HG03103 (cell line): ENCODE measurements around the gene RBMY1D.
"Not testable (repeated sequence)": the region's sequence is repeated elsewhere in the genome, so short reads cannot be mapped to it uniquely, and the experiment has no call there.

Experiments used
- ATAC-seq: cut with Tn5 transposase; IDR thresholded peaks from one replicate; pipeline ENCODE4 v1.9.1; 2021; ENCODE audit warnings: low read depth; ENCODE audit not compliant: unreplicated experiment

The RBMY1D gene

GRCh38 chrY:21894426-21894825 lies at the start of gene RBMY1D:
RBMY1D (minus strand) TSS chrY:21894526; CDS start chrY:21892513, 2,013 bp downstream.
- ATAC-seq = not testable (repeated sequence)

GRCh38 chrY:21917932-21918331 lies 23.6 kb upstream of the RBMY1D start, which contains the start of gene RBMY1E:
RBMY1E (minus strand) TSS chrY:21918032; CDS start chrY:21916054, 1,978 bp downstream.
- ATAC-seq = not testable (repeated sequence)

DNA sequence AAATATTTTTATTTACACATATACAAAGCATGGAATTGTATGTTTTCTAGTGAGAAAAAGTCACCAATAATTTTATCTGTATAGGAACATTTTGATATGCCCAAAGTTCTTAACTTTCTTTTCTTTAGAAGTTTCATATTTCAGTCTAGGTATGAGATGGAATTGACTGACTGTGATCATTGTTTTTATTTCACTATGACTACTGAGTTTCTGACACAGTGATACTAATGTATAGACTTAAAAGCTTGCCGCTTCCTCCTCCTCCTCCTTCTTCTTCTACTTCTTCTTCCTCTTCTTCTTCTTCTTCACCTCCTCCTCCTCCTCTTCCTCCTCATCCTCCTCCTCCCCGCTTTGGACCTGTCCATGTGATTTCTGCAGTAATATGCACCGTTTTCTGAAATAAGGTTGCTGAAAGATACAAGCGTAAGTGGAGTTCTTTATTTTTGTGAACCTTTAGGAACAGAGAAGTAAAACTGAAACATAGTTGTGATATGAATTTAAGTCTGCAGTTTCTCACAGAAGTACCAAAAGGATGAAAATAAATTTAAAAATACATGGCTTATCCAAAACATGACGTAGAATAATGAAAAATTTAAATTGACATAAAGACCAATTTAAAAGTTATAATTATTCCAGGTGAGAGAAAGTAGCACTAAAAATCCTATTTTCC lies 24.8 kb downstream of the RBMY1D start:
- ATAC-seq = peak; percentile 73

DNA sequence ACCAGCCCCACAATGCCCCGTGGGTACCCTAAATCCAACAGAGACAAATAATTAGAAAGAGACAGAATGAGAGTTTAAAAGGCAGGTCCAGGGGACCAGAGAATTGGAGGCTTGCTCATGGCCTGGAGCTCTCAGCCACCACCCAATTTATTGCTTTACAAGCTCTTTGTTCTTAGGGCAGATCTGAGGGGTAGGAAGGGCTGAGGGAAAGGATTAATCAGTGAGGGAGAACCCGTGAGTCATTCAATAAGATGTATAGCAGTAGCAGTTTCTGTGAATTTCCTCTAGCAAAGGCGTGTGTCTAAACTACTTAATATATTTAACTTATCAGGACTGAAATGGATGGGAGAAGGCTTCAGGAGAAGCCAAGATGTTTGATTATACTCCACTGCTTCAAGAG lies 48.8 kb downstream of the RBMY1D start:
- no peak for ATAC-seq

DNA sequence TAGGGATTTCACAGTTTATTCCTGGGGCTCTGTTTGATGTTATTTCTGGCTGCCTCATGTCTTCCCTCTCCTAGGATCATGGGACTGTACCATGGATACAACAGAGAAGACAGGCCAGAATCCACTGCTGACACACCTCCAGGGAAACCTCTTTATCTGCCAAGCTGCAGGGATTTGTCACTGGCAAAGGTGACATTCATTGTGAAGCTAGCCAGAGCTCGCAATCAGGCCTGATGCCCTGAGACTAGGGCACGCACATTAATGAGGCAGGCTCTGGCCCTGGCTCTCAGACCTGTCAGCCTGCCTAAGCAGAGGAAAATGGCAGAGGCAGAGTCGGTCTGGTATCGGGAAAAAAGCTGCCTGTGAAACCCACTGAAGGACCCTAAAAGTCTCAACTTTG lies 52.2 kb downstream of the RBMY1D start:
- ATAC-seq = no peak

GRCh38 chrY:21839489-21839888 lies 54.8 kb downstream of the RBMY1D start:
- no peak for ATAC-seq

GRCh38 chrY:21836343-21836742 lies 58.0 kb downstream of the RBMY1D start:
- no peak for ATAC-seq

- no peak for ATAC-seq
Observed at GRCh38 chrY:21835052-21835451, 59.3 kb downstream of the RBMY1D start.
